NOMO-1 treated with DMSO at 0.1 percent for 48 hours (cell line): ENCODE data around the gene KIF21A.

Experiments
- DNase-seq: peaks from one replicate; lab custom pipeline; 2025; ENCODE audit not compliant: unreplicated experiment; lab: John Stamatoyannopoulos, UW

The KIF21A gene

GRCh38 chr12:39292125-39292630, 150.7 kb downstream of the KIF21A start:
- no peak for DNase-seq

DNA sequence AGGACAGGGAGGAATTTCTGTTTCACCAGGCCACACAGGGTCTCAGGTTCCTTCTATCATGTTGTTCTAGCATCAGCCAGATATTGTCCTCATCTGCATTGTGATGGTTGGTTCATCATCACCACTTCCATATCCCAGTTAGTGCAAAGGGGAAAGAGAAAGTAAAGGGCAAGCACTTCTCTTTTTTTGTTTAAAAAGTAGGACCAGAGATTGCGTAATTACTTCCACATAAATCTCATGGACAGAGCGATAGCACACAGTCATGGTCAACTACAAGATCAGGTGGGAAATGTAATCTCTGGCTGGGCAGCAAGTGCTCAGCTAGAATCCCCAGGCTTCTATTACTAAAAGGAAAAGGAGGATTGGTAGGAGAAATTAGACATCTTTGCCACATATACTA, 155.1 kb downstream of the KIF21A start:
- peak; percentile 86 for DNase-seq

DNA sequence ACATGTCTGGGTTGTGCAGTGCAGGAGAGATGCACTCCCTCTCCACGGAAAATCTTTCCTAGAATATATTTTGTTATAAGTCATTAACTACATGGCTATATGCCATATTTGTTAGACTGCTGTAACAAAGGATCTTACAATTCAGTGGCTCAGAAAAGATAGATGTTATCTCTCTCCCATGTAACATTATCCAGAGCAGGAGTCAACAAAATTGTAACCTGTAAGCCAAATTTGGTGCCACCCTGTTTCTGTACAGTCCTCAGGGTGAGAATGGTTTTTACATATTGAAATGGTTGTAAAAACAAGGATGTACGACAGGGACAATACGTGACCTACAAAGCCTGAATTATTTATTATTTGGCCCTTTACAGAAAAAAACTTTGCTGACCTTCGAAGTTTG, 155.5 kb downstream of the KIF21A start:
- DNase-seq, result no peak

- DNase-seq, result no peak
Measured at GRCh38 chr12:39278426-39278825, 164.5 kb downstream of the KIF21A start.

GRCh38 chr12:39277416-39277815, 165.5 kb downstream of the KIF21A start:
- peak; percentile 33 for DNase-seq

- DNase-seq, result no peak
Measured at GRCh38 chr12:39275846-39276245, 167.1 kb downstream of the KIF21A start.

DNA sequence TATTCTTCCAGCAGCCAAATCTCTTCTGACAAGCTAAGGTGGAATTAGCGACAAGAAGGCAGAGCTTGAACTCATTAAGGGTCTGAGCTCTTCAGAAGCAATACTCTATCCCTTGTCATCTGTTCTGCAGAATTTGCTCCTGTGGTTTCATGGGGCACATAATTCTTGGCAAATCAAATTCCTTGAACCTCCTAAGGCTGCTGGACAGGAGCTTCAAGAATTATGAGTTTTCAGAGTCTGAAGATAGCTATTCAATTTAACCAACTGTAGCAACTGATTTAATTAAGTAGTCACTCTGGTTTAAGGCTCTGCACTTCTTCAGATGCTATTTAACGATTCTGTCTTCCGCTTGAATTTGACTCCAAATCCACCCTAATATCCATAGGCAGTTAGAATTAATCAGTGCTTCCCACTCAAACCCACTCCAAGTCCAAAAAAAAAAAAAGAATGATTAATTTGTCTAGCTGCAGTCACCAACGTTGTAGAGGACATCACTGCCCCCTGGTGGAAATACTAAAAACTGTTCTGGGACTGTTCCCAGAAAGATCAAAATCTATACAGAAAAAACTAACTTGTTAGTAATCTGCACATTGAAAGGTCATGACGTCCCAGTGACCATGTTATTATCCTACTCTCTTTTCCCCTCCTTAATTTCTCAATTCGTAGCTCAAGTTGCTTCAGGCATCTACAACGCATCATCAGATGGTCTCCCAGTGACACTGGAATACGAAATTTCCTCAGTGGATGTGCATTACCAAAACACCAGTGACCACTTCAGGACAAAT, 169.9 kb downstream of the KIF21A start:
- DNase-seq, result peak; percentile 15

DNA sequence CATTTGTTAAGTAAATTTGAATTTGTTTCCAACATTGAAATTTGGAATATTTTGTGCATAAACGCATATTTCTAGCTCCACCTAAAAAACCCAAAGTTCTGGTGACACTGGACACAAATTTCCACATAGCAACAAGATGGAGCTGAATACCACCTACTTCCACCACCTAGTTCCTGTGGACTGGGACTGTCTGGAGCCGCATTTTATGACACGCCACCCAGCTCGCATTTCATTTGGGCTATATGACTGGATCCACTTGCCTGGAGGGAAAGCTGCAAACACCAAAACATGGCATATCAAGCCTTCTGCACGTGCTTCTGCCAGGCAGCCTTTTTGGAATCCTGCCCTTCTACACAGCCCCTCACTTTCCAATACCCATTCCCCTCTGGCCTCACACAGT, 173.4 kb downstream of the KIF21A start:
- no peak for DNase-seq

- DNase-seq, result no peak
Measured at GRCh38 chr12:39267886-39268285, 175.0 kb downstream of the KIF21A start.

DNA sequence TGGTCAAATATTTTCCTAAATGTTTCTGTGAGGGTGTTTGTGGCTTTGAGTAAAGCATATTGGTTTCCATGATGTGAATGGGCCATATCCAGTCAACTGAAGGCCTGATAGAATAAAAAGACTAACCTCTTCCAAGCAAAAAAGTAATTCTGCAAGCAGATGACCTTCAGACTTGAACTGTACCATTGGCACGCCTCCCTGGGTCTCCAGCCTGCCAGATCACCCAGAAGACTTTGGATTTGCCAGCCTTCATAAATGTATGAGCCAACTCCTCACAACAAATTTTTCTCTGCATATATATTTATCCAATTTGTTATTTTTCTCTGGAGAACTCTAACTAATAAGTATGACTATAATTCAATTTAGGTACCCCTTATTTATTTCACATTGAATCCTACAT, 190.3 kb downstream of the KIF21A start:
- DNase-seq, result no peak
